Measurements from ENCODE around the gene ALAD. TPM values are rescaled to one million over a fixed set of nuclear protein-coding genes. Genes with fewer than 3 reads are reported as not detected.
"Not testable (repeated sequence)": the region's sequence is repeated elsewhere in the genome, so short reads cannot be mapped to it uniquely, and the experiment has no call there.

The ALAD gene
- total RNA-seq = 10 to 100 TPM; 18.7 to 19.5 TPM

DNA sequence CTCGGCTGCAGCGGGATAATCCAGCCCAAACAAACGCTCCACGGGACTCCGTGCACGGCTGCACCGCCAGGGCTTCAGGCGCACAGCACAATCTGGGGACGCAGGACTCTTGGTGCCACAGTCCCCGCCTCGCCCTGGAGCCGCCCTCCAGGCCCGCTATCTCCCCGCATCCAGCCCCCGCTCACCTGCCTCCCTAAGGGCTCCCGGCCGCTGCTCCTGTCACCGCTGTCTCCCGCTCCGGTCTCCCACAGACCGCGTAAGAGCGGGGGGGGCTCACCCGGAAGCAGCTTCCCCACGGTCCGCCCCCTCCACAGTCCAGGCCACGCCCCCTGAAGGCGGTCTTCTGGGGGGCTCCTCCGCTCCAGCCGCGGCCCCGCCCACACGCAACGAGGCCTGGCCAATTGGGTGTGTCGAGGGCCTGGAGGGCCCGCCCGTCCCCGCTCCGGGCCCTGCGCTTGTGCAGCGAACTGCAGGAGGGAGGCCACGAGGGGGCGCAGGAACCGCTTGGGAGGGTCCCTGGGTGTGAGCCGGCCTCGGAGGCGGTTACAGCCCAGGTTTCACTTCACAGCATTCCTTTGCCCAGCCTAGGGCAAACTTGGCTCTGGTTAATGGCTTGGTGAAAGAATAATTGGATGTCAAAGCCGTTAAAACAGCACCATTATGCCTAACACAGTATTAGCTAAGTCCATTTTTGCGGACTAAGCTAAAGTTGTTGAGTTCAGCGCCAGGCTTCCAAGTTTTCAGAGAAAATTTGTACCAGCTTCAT lies at the start of gene ALAD:
TSS of gene ALAD (minus strand) at position 258 of the 766 bp plus-strand sequence. CDS start 7,725 bp downstream, outside the sequence.
- H3K27me3 Mint-ChIP-seq = no peaks in the 10 kb centered on the region
- DNase-seq (ENCODE audit: low spot score) = peak; percentile 100
- peak within 1 kb of the TSS; percentile 51 to 76 for H3K27ac Mint-ChIP-seq
- peak within 1 kb of the TSS; percentile 92 for H3K4me3 Mint-ChIP-seq
- no peaks in the 10 kb centered on the region for H3K36me3 Mint-ChIP-seq
- no peaks in the 10 kb centered on the region for H3K9me3 Mint-ChIP-seq
- peaks cover 8 to 12% of the 10 kb centered on the region in 2 donors for H3K4me1 Mint-ChIP-seq (ENCODE audit: low read depth in 2 of 2)
- ATAC-seq = peak; percentile 100

DNA sequence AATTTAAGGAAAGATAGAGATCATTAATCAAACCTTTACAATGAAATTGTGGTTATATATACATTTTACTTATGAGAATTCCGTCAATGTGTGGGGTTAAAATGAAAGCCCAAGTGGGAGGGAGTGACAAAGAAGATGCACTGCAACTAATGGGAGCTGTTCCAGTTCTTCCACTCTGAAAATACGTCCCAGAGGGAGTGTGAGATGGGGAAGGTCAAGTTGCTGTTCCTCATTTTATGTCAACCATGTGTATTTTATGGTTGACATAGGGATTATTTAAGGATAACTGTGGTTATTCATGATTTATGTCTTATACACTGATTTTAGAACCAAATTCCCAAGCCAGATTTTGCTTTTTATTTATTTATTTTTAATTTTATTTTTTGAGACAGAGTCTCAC lies 48.3 kb upstream of the ALAD start:
- H3K27me3 Mint-ChIP-seq = no peaks in the 10 kb centered on the region
- ATAC-seq = no peak
- no peak for DNase-seq (ENCODE audit: low spot score)
- H3K36me3 Mint-ChIP-seq = no peaks in the 10 kb centered on the region
- no peak overlapping the region for H3K4me3 Mint-ChIP-seq
- no peaks in the 10 kb centered on the region for H3K9me3 Mint-ChIP-seq
- H3K4me1 Mint-ChIP-seq (ENCODE audit: low read depth in 2 of 2) = peaks cover 0 to 9% of the 10 kb centered on the region in 2 donors
- no peak overlapping the region for H3K27ac Mint-ChIP-seq

DNA sequence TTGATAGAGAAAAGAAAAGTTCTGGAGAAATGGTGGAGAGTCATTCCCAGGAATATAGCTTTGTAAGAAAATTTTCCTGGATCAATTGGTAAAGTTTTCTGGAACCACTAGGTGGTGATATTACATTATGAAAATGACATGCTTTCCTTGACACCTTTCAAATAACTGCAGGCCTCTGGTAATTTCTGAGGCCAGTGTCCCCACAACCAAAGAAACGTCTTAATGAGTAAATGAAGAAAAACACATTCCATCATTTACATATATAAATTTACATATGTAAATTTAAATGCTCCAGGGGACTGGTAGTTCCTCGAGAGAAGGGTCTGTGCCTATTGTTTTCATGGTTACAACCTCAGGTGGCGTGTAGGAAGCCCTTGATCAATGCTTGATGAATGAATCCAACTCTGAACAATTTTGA lies 45.2 kb upstream of the ALAD start:
- peaks cover 0 to 9% of the 10 kb centered on the region in 2 donors for H3K4me1 Mint-ChIP-seq (ENCODE audit: low read depth in 2 of 2)
- no peaks in the 10 kb centered on the region for H3K36me3 Mint-ChIP-seq
- DNase-seq (ENCODE audit: low spot score) = no peak
- H3K4me3 Mint-ChIP-seq = no peak overlapping the region
- no peak for ATAC-seq
- no peaks in the 10 kb centered on the region for H3K9me3 Mint-ChIP-seq
- H3K27ac Mint-ChIP-seq = no peak overlapping the region
- no peaks in the 10 kb centered on the region for H3K27me3 Mint-ChIP-seq

DNA sequence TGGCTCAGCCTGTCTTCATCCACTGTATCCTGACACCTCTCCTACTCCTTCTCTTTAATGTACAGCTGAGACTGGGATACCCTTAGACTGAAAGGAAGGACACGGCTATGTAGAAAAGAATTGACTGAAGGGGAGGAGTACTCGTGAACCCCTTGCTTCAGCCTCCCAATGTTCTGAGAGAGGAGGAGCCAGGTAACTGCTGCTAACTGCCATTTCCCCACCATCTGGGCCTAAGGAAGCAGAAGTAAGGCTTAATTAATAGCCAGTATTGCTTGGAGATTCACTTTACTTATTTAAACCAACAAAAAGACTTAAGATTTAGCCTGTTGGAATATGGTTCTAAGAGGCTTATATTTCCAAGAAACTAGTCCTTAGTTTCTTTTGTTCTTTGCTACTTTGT lies 43.7 kb upstream of the ALAD start:
- Mint-ChIP-seq H3K27me3 (no peaks in the 10 kb centered on the region), H3K27ac (no peak overlapping the region), H3K4me3 (no peak overlapping the region), H3K4me1 (ENCODE audit: low read depth in 2 of 2) (peaks cover 0 to 5% of the 10 kb centered on the region in 2 donors), H3K36me3 (no peaks in the 10 kb centered on the region), H3K9me3 (no peaks in the 10 kb centered on the region)
- DNase-seq (ENCODE audit: low spot score) = no peak
- no peak for ATAC-seq

DNA sequence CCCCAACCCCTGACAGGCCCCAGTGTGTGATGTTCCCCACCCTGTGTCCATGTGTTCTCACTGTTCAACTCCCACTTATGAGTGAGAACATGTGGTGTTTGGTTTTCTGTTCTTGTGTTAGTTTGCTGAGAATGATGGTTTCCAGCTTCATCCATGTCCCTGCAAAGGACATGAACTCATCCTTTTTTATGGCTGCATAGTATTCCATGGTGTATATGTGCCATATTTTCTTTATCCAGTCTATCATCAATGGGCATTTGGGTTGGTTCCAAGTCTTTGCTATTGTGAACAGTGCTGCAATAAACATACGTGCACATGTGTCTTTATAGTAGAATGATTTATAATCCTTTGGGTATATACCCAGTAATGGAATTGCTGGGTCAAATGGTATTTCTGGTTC lies 36.6 kb upstream of the ALAD start:
- not testable (repeated sequence) for ATAC-seq; H3K9me3 Mint-ChIP-seq; H3K4me1 Mint-ChIP-seq (ENCODE audit: low read depth in 2 of 2); H3K27ac Mint-ChIP-seq; DNase-seq (ENCODE audit: low spot score); H3K36me3 Mint-ChIP-seq; H3K4me3 Mint-ChIP-seq
- peaks cover 6 to 13% of the 10 kb centered on the region in 2 donors for H3K27me3 Mint-ChIP-seq

DNA sequence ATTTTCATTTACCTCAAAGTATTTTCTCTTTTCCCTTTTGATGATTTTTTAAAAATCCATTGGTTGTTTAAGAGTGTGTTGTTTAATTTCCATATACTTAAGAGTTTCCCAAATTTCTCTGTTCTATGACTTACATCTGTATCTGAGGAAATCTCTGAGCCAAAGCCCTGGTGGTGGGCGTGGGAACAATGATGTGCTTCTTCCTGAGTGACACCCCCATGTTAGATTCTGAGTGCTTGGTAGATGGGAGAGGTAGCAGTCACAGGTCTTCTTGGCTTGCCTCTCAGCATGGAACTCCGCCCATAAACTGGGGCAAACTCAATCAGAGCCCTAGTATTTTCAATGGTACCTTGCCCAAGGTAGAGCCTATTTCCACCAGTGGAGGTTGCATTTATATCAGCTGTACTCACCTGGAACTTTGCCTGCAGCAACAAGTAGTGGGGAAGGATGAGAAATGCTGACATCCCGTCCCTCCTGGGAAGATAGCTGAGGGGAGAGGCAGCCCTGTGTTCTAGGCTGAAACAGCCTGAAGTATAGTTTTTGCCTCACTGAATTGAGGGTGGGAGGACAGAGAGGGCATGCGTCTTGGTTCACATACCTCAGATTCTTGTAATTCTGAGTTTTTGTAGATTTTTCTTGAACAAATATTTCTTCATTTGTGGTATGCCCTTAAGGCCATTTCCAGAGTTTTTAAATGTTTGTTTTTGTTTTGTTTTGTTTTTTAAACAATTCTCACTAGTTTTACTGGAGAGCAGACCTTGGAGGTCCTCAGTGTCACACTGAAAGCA lies 35.8 kb upstream of the ALAD start:
- H3K36me3 Mint-ChIP-seq = no peaks in the 10 kb centered on the region

DNA sequence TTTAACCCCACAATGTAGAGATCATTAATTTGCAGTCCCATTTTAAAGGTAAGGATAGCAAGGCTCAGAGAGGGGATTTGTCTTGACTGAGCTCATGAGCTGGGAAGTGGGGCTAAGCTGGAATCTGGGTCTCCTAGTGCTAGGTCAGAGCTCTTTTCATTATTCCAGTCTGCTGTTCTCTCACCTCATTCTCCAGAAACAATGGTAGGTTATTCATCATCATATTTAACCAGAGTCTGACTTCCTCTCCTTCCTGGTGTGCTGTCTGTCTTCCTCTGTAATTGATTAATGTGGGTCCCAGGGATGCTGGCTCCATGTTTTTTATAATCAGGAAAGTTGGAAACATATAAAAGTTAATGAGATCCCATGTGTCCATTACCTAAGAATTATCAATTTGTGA lies 30.1 kb upstream of the ALAD start:
- H3K36me3 Mint-ChIP-seq = no peaks in the 10 kb centered on the region
- no peak overlapping the region for H3K4me3 Mint-ChIP-seq
- H3K27me3 Mint-ChIP-seq = peaks cover 1 to 6% of the 10 kb centered on the region in 2 donors
- peaks cover 0 to 6% of the 10 kb centered on the region in 2 donors for H3K4me1 Mint-ChIP-seq (ENCODE audit: low read depth in 2 of 2)
- no peak overlapping the region for H3K27ac Mint-ChIP-seq
- no peaks in the 10 kb centered on the region for H3K9me3 Mint-ChIP-seq
- ATAC-seq = no peak
- DNase-seq (ENCODE audit: low spot score) = no peak

More for the DNA sequence above, 35.8 kb upstream of the ALAD start:
- Mint-ChIP-seq H3K9me3 (no peaks in the 10 kb centered on the region), H3K4me1 (ENCODE audit: low read depth in 2 of 2) (peaks cover 0 to 3% of the 10 kb centered on the region in 2 donors), H3K4me3 (no peak overlapping the region), H3K27ac (no peak overlapping the region), H3K27me3 (peaks cover 6 to 13% of the 10 kb centered on the region in 2 donors)
- ATAC-seq (no peak), DNase-seq (ENCODE audit: low spot score) (no peak)

DNA sequence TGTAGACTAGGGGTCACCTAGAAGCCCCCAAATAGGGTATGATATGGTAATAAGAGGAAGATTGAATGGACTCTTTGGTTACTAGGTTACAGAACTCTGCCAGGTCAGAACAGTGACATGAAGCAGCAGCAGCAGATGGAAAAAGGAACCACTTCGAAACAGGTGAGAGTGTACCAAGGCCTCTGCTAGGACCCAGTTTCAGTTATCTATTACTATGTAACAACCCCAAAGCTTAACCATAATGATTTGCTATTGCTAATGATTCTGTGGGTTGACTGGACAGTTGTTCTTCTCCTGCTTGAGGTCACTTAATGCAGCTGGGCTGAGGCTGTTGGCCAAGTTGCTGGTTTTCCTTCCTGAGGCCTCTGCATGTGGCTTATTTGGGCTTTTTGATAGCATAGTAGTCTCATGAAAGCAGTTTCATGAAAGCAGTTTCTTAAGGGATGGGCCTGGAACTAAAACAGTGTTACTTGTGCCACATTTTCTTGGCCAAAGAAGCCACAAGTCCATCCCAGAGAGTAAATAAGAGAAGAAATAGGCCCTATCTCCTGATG lies 27.1 kb upstream of the ALAD start:
- no peak for DNase-seq (ENCODE audit: low spot score)
- Mint-ChIP-seq H3K27me3 (peaks cover 6 to 11% of the 10 kb centered on the region in 2 donors), H3K27ac (peak overlapping the region in 1 of 2 donors; percentile 1), H3K4me3 (no peak overlapping the region), H3K36me3 (no peaks in the 10 kb centered on the region), H3K9me3 (no peaks in the 10 kb centered on the region), H3K4me1 (ENCODE audit: low read depth in 2 of 2) (peaks cover 0 to 4% of the 10 kb centered on the region in 2 donors)
- no peak for ATAC-seq

DNA sequence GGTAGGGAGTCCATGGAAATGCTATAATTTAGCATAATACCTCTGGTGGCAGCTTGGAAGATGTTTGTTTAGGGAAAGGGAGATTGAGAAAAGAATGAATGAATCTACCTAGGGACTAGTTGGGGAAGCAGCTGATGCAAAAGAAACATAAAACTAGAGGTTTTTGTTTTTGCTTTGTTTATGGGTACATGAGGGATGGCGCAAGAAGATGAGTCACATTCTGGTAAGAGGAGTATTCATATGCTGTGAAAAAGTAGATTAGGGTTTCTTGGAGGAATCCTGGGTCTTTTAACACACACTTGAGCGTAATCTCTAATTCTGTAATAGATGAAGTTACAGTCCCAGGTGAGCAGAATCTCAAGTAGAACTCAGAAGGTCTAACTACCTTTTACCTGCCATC lies 26.5 kb upstream of the ALAD start:
- H3K4me3 Mint-ChIP-seq = no peak overlapping the region
- peaks cover 0 to 4% of the 10 kb centered on the region in 2 donors for H3K4me1 Mint-ChIP-seq (ENCODE audit: low read depth in 2 of 2)
- H3K27ac Mint-ChIP-seq = peak overlapping the region in 1 of 2 donors; percentile 1
- no peaks in the 10 kb centered on the region for H3K36me3 Mint-ChIP-seq
- DNase-seq (ENCODE audit: low spot score) = no peak
- no peaks in the 10 kb centered on the region for H3K9me3 Mint-ChIP-seq
- H3K27me3 Mint-ChIP-seq = peaks cover 8 to 11% of the 10 kb centered on the region in 2 donors
- ATAC-seq = peak in 1 of 2 donors; percentile 41

DNA sequence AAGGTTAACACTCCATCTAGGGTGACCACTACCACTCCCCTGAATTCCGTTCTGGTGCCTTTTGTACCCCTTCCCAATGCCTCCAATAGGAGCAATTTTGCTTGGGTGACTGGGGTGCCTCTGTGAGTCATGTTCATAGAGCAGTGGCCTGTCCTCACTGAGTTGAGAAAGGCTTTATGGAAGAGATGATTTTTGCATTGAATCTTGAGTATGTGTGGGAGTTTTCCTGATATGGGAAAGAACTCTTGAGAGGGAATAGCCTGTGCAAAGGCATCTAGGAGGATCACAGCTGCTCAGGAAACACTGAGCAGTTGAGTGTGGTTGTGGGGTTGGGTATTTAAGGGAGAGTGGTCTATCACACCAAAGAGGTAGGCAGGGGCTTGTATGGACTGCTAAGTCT lies 25.6 kb upstream of the ALAD start:
- H3K4me1 Mint-ChIP-seq (ENCODE audit: low read depth in 2 of 2) = peaks cover 0 to 4% of the 10 kb centered on the region in 2 donors
- H3K27me3 Mint-ChIP-seq = peaks cover 8 to 11% of the 10 kb centered on the region in 2 donors
- ATAC-seq (no peak), DNase-seq (ENCODE audit: low spot score) (no peak)
- no peak overlapping the region for H3K4me3 Mint-ChIP-seq
- no peak overlapping the region for H3K27ac Mint-ChIP-seq
- no peaks in the 10 kb centered on the region for H3K9me3 Mint-ChIP-seq
- no peaks in the 10 kb centered on the region for H3K36me3 Mint-ChIP-seq

DNA sequence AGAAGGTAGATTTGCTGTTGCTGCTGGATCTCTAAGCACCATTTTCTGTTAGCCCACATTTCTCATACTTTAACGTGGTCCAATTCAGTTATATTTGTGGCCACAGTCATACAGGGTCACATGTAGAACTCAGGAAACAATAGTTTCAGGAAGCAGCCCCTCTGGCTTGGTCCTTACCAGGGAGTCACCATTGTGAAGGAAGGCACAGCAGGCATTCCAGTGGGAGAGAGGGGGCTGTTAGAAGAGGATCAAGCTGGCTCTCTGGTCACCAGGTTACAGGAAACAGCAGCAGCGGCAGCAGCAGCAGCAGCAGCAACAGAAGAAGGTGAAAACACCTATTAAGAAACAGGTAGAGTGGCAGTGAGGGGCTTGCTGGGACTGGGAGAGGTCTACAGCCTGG lies 24.0 kb upstream of the ALAD start:
- no peak for DNase-seq (ENCODE audit: low spot score)
- Mint-ChIP-seq H3K27ac (no peak overlapping the region), H3K4me3 (no peak overlapping the region), H3K4me1 (ENCODE audit: low read depth in 2 of 2) (peaks cover 0 to 4% of the 10 kb centered on the region in 2 donors), H3K9me3 (no peaks in the 10 kb centered on the region), H3K27me3 (peaks cover 8 to 11% of the 10 kb centered on the region in 2 donors), H3K36me3 (no peaks in the 10 kb centered on the region)
- no peak for ATAC-seq

DNA sequence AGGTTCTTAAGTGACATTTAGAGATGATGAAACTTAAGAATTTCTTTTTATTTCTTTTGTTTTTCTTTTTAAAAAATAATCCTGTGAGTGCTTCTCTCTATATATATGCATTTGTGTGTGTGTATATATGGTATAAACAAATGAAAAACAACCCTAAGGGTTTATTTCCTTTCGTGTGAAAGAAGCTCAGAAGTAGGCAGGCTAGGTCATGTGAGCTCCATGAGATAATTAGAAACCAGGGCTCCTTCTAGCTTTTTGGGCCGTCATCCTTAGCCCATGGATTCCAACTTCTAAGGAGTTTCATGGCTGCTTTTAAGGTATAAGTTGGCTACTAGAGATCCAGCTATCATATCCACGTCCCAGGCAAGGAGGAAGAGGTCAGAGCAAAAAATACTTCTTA lies 20.6 kb upstream of the ALAD start:
- Mint-ChIP-seq H3K4me1 (ENCODE audit: low read depth in 2 of 2) (no peaks in the 10 kb centered on the region), H3K4me3 (no peak overlapping the region), H3K27ac (no peak overlapping the region), H3K9me3 (no peaks in the 10 kb centered on the region), H3K27me3 (peaks cover 8 to 11% of the 10 kb centered on the region in 2 donors), H3K36me3 (no peaks in the 10 kb centered on the region)
- ATAC-seq = no peak
- no peak for DNase-seq (ENCODE audit: low spot score)

DNA sequence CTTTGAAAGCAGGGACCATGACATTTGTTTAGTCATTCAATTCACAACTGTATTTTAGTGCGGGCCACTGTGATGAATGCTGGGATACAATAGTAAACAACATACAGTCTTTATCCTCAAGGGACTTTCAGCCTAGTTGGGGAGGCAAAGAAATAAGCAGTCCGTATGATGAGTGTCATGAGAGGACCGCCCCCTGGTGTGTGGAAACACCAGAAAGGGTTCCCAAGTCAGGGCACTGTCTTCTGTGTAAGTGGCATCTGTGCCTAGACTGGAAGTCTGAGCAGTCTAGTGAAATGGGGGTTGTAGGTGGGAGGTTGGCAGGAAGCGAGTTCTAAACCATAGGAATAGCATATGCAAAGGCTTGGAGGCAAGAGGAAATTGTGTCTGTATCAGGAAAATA lies 16.3 kb upstream of the ALAD start:
- Mint-ChIP-seq H3K9me3 (no peaks in the 10 kb centered on the region), H3K4me1 (ENCODE audit: low read depth in 2 of 2) (no peaks in the 10 kb centered on the region), H3K4me3 (no peak overlapping the region), H3K36me3 (no peaks in the 10 kb centered on the region), H3K27me3 (no peaks in the 10 kb centered on the region), H3K27ac (no peak overlapping the region)
- DNase-seq (ENCODE audit: low spot score) (no peak), ATAC-seq (no peak)

Measured in natural killer cell treated with Interleukin-12 subunit alpha and Interleukin-12 subunit beta and Interleukin-15 and Interleukin-18, amount 100 ng/mL, for 72 hours (primary cell).